Activated CD4-positive, CD25-positive, alpha-beta regulatory T cell (primary cell): ENCODE results near the gene GOLGA8J.
"Not testable (repeated sequence)": the region's sequence is repeated elsewhere in the genome, so short reads cannot be mapped to it uniquely, and the experiment has no call there.

ENCODE experiments used
- DNase-seq, 4 experiments: peaks; one replicate each; lab custom pipeline; 2025; lab: John Stamatoyannopoulos, UW

Gene GOLGA8J

GRCh38 chr15:30080816-30081215, 1.9 kb upstream of the GOLGA8J start:
- DNase-seq = not testable (repeated sequence)

DNA sequence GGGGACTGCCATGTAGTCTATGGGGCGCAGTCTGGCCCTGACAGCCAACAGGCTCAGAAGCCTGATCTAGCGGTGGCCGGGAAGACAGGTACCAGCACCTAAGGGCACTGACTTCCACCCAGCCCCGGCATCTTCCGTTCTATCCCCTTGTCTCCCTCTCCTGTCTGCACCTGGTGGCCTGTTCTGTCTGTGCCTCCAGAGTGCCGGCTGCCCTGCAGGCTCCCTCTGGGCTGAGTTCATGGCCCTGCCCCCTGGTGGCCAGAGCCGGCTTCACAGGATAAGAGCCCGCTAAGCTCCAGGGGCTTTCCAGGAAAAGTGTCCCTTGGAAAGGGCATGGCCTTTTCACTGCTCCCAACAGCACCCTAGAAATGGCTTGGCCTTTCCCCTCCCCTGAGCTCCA, 15.1 kb downstream of the GOLGA8J start:
- not testable (repeated sequence) for DNase-seq

- DNase-seq = not testable (repeated sequence)
These were observed 20.1 kb downstream of the GOLGA8J start for GRCh38 chr15:30102890-30103289.

DNA sequence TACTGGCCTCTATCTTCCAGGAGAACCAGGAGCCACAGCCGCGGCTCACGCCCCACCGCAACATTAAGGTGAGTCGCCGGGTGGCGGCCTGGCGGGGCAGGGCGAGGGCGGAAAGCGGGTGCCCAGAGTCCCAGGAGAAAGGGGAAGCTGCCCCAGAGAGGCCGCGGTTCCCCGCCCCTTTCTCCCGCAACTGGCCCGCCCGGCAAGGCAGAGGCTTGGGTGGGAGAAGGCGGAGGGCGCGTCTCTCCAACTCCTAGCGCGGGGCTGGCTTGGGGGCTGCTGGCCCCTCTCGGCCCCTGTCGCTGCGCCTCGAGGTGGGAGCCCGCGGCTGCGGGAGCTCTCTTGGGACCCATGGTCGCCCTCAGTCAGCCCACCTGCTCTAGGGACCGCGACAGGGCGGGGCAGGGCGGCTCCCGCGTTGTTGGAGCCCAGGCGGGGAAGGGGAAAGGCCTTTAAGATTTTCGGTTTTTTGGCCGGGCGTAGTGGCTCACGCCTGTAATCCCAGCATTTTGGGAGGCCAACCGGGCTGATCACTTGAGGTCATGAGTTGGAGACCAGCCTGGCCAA, 21.3 kb downstream of the GOLGA8J start:
- DNase-seq = not testable (repeated sequence)

- DNase-seq = not testable (repeated sequence)
These were observed 27.8 kb downstream of the GOLGA8J start for GRCh38 chr15:30110591-30110990.

GRCh38 chr15:30130066-30130465, 47.3 kb downstream of the GOLGA8J start:
- DNase-seq = not testable (repeated sequence)

- DNase-seq = not testable (repeated sequence)
These were observed 52.0 kb downstream of the GOLGA8J start, which contains the start of gene GOLGA8T for GRCh38 chr15:30134751-30135150. Gene GOLGA8T (plus strand): TSS chr15:30135051. CDS start chr15:30135149, 98 bp downstream.
